Prostate gland (tissue), 2 donors: ENCODE results near the gene GPSM1. TPM values are rescaled to one million over a fixed set of nuclear protein-coding genes. Genes with fewer than 3 reads are reported as not detected.

Experiments
- DNase-seq: peaks from one replicate; pipeline ENCODE4 v3.0.0-alpha.2; 2019; ENCODE audit warnings: low spot score
- H3K27ac ChIP-seq, 2 donors: fragments of 200-600 bp; sonication (generic); 2 replicates each; pipeline ENCODE4 v1.5.1; 2017 to 2019
- H3K27me3 ChIP-seq: fragments of 200-600 bp; sonication (generic); replicated peaks from 2 replicates; pipeline ENCODE4 v1.5.1; 2019; ENCODE audit not compliant: insufficient read depth
- H3K36me3 ChIP-seq, 2 donors: fragments of 200-600 bp; sonication (generic); 1 replicate in 1 of 2; 2 replicates in 1 of 2; pipeline versions ENCODE4 v1.5.1 to v1.8.1; 2017 to 2019
- H3K4me1 ChIP-seq: fragments of 200-600 bp; sonication (generic); replicated peaks from 2 replicates; pipeline ENCODE4 v1.5.1; 2019
- H3K4me3 ChIP-seq, 2 donors: fragments of 200-600 bp; sonication (generic); 2 replicates each; pipeline ENCODE4 v1.5.1; 2017 to 2019
- H3K9me3 ChIP-seq: fragments of 200-600 bp; sonication (generic); 2 replicates; pipeline ENCODE4 v1.5.1; 2017
- POLR2A ChIP-seq: fragments of 450-650 bp; IDR thresholded peaks from one replicate; pipeline ENCODE4 v1.6.1; 2016; ENCODE audit warnings: antibody characterized with exemption, mild to moderate bottlenecking
- POLR2AphosphoS5 ChIP-seq: sonication (generic); formaldehyde crosslinking; IDR thresholded peaks from one replicate; pipeline ENCODE4 v1.6.1; 2017; ENCODE audit warnings: antibody characterized with exemption
- WGBS: methylation state at CpG from one replicate; pipeline ENCODE4 v1.1.5; 2018; 5-methylcytosine and 5-hydroxymethylcytosine counted together
- intact Hi-C: fragments of 100-400 bp; cut with DNase I; formaldehyde crosslinking; loops from one replicate; pipeline ENCODE4 v1.14.2; 2022
- total RNA-seq, 2 donors: library from RNA; depleted of rRNA; stranded (reverse); fragments of >200 nt; gene quantifications; one replicate each; pipeline ENCODE4 v1.1.0, GENCODE V29; 2016
- TF ChIP-seq, protein P1 (sequence below), 4 experiments: fragments of 200-600 bp in 2 of 4; fragments of 450-650 bp in 2 of 4; sonication (generic) in 2 of 4; IDR thresholded peaks; 1 replicate in 3 of 4; 2 replicates in 1 of 4; pipeline ENCODE4 v1.5.1; 2016 to 2019; ENCODE audit warnings: antibody characterized with exemption in 4 of 4, mild to moderate bottlenecking in 2 of 4, moderate library complexity in 2 of 4

The GPSM1 gene
- total RNA-seq, 2 donors from 2014 or later, result 11.3 to 89.2 TPM

GRCh38 chr9:136309101-136309801 lies 18.1 kb upstream of the GPSM1 start:
- Histone ChIP-seq H3K27ac (no peak overlapping the region), H3K36me3 (no peaks in the 10 kb centered on the region), H3K4me3 (no peak overlapping the region), H3K9me3 (no peaks in the 10 kb centered on the region), H3K4me1 (no peaks in the 10 kb centered on the region), H3K27me3 (no peaks in the 10 kb centered on the region)
- DNase-seq, result no peak
- WGBS, result 49% methylated on average over 14 of the region's 22 CpGs
- TF ChIP-seq, protein P1, sequence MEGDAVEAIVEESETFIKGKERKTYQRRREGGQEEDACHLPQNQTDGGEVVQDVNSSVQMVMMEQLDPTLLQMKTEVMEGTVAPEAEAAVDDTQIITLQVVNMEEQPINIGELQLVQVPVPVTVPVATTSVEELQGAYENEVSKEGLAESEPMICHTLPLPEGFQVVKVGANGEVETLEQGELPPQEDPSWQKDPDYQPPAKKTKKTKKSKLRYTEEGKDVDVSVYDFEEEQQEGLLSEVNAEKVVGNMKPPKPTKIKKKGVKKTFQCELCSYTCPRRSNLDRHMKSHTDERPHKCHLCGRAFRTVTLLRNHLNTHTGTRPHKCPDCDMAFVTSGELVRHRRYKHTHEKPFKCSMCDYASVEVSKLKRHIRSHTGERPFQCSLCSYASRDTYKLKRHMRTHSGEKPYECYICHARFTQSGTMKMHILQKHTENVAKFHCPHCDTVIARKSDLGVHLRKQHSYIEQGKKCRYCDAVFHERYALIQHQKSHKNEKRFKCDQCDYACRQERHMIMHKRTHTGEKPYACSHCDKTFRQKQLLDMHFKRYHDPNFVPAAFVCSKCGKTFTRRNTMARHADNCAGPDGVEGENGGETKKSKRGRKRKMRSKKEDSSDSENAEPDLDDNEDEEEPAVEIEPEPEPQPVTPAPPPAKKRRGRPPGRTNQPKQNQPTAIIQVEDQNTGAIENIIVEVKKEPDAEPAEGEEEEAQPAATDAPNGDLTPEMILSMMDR (IDR thresholded peaks at IDR 0.05), result no peak
- TF ChIP-seq POLR2A (no peak), POLR2AphosphoS5 (no peak)
- intact Hi-C loops, result no loop called here

- Histone ChIP-seq H3K36me3 (no peaks in the 10 kb centered on the region), H3K27ac (no peak overlapping the region), H3K9me3 (no peaks in the 10 kb centered on the region), H3K4me1 (no peaks in the 10 kb centered on the region), H3K27me3 (no peaks in the 10 kb centered on the region), H3K4me3 (no peak overlapping the region)
- WGBS, result 95% methylated on average over 5 of the region's 5 CpGs
- TF ChIP-seq, protein P1 (IDR thresholded peaks at IDR 0.05), result no peak
- no peak for TF ChIP-seq POLR2AphosphoS5
- DNase-seq, result no peak
- intact Hi-C loops, result no loop called here
Measured at GRCh38 chr9:136309806-136310220, 17.5 kb upstream of the GPSM1 start.

- Histone ChIP-seq H3K9me3 (no peaks in the 10 kb centered on the region), H3K36me3 (no peaks in the 10 kb centered on the region), H3K27ac (no peak overlapping the region), H3K4me1 (no peaks in the 10 kb centered on the region), H3K4me3 (no peak overlapping the region), H3K27me3 (no peaks in the 10 kb centered on the region)
- no peak for DNase-seq
- TF ChIP-seq POLR2A (no peak), POLR2AphosphoS5 (no peak)
- TF ChIP-seq, protein P1 (IDR thresholded peaks at IDR 0.05), result no peak
- intact Hi-C loops, result no loop called here
- 39% methylated on average over 14 of the region's 28 CpGs for WGBS
Measured at GRCh38 chr9:136310273-136311030, 16.9 kb upstream of the GPSM1 start.

GRCh38 chr9:136311051-136312008 lies 16.0 kb upstream of the GPSM1 start:
- H3K9me3 ChIP-seq, result no peaks in the 10 kb centered on the region
- no peak overlapping the region for H3K4me3 ChIP-seq
- H3K36me3 ChIP-seq, result no peaks in the 10 kb centered on the region
- no peak for DNase-seq
- TF ChIP-seq, protein P1 (IDR thresholded peaks at IDR 0.05), result no peak
- no peak for TF ChIP-seq POLR2AphosphoS5
- intact Hi-C loops, result no loop called here
- 67% methylated on average over 21 of the region's 23 CpGs for WGBS
- no peaks in the 10 kb centered on the region for H3K4me1 ChIP-seq
- no peaks in the 10 kb centered on the region for H3K27me3 ChIP-seq
- no peak overlapping the region for H3K27ac ChIP-seq
